ENCODE results near the gene PHF24.
"Not testable (repeated sequence)": the region's sequence is repeated elsewhere in the genome, so short reads cannot be mapped to it uniquely, and the experiment has no call there.

The PHF24 gene

DNA sequence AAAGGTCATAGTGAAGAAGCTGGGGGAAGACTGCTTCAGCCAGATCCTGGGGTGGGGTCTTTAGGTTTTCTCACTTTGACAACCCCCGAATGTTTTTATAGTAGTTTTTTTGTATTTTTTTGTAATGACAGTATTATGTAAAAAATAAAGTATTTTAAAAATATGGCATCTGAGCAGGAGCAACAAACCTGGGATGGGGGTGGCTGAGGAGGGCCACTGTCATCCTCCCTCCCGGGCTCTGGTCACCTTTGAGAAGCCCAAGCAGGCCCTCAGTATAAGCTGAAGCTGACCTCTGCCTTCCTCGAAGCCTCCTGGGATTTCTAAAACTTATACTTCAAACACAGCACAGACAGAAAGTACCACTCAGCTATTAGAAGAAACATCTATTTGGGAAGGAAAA lies 40.2 kb downstream of the PHF24 start:
- DNase-seq, result no peak

GRCh38 chr9:34999576-34999975 lies 41.5 kb downstream of the PHF24 start:
- DNase-seq, result no peak

GRCh38 chr9:35000535-35001284 lies 42.6 kb downstream of the PHF24 start:
- DNase-seq, result no peak

DNA sequence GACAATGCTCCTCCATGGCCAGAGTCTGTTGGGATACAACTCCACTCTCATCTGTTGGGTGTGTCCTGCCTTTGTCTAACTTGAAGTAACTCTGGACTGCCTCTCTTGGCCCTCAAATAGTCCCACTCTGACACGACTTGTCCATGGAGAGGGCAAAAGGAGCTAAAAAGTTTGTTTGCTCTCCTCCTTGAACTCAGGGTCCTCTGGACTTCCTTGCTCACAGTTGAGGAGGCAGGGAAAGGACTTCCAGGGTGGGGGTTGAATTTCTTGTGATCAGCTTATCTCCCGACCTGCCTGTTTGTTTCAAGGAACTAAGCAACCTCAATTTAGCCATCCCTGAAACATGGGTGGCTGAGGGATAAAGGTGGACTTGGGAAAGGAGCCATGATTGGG lies 43.2 kb downstream of the PHF24 start:
- DNase-seq, result no peak

- no peak for DNase-seq
Observed at GRCh38 chr9:35001803-35002502, 43.9 kb downstream of the PHF24 start.

- DNase-seq, result no peak
Observed at GRCh38 chr9:35002623-35003022, 44.5 kb downstream of the PHF24 start.

GRCh38 chr9:35004299-35004698 lies 46.2 kb downstream of the PHF24 start:
- DNase-seq, result not testable (repeated sequence)

- no peak for DNase-seq
Observed at GRCh38 chr9:35010351-35010958, 52.4 kb downstream of the PHF24 start.

GRCh38 chr9:35014517-35014916 lies 56.4 kb downstream of the PHF24 start:
- no peak for DNase-seq

DNA sequence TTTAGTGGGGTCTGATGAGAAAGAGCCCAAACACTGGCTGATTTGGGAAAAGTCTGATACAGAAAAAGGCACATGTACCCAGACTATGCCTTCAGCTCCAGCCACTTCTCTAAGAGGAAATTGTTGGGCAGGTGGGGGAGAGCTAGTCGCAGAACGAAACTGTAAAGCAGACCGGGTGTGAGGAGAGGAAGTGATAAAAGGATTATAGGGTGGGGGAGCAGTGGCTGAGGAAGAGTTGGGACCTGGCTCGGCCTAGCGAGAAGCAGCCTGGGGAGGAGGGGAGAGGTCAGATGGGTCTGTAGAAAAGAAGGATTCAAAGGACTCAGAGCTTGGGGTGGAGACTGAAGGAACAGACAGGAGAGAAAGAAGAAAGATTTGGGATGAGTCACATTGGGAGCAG lies 65.4 kb downstream of the PHF24 start:
- DNase-seq, result not testable (repeated sequence)

- DNase-seq, result no peak
Observed at GRCh38 chr9:35026671-35027070, 68.6 kb downstream of the PHF24 start.

- no peak for DNase-seq
Observed at GRCh38 chr9:35027374-35027773, 69.3 kb downstream of the PHF24 start.

DNA sequence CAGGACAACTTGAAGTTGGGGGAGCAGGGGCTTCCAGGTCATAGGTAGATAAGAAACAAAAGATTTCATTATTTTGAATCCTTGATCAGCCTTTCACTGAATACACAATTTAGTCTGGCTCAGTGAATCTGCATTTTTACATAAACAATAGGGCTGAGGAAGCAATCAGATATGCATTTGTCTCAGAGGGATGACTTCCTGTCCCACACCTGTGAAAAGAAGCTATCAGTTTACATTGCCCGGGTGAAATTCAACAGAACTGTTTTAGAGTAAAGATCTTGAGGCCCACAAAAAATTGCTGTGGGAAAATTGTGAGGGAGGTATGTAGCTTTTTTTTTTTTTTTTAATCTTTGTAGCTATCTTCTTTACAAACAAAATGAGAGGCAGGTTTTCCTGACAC lies 69.8 kb downstream of the PHF24 start:
- DNase-seq, result no peak

DNA sequence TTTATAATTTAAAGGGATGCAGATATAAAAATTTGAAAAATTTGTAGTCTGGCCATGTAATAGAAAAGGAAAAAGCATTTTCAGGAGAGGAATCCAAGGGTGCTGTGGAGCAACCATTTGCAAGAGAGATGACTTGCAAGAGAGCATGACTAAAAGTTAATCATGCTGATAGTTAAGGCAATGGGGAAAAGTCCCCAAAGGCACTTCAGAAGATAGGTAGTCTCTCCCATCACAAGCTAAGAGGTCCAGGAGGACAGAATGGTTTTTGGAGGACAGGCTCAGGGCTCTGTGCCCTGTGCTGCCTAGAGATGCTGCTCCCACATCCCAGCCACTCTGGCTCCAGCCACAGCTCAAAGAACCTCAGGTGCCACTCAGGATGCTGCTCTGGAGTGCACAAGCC lies 70.3 kb downstream of the PHF24 start:
- no peak for DNase-seq

DNA sequence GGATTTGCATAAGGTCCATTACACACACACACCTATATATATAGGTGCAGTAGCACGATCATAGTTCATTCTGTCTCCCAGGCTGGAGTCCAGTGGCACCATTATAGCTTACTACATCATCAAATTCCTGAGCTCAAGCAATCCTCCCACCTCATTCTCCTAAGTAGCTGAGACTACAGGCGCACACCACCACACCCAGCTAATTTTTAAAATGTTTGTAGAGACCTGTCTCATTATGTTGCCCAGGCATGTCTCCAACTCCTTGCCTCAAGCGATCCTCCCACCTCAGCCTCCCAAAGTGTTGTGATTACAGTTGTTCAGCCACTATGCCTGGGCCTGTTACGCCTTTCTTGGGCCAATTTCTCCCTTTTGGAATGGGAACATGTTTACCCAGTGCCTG lies 71.2 kb downstream of the PHF24 start:
- no peak for DNase-seq

GRCh38 chr9:35029852-35030251 lies 71.8 kb downstream of the PHF24 start:
- DNase-seq, result no peak
